Peyer's patch (tissue), 4 donors: Measurements from ENCODE around the gene GMPS.

Source experiments
- POLR2A ChIP-seq, 2 donors: fragments of 450-650 bp; IDR thresholded peaks; one replicate each; pipeline ENCODE4 v1.5.1; 2017; ENCODE audit warnings: antibody characterized with exemption in 2 of 2, mild to moderate bottlenecking in 2 of 2, moderate library complexity in 2 of 2
- TF ChIP-seq, protein P1 (sequence below), 6 experiments: fragments of 450-650 bp in 4 of 6; fragments of 200-600 bp in 2 of 6; sonication (generic) in 1 of 6; IDR thresholded peaks; one replicate each; pipeline ENCODE4 v1.5.1; 2017 to 2019; ENCODE audit warnings: antibody characterized with exemption in 6 of 6, mild to moderate bottlenecking in 3 of 6, moderate library complexity in 1 of 6

DNA sequence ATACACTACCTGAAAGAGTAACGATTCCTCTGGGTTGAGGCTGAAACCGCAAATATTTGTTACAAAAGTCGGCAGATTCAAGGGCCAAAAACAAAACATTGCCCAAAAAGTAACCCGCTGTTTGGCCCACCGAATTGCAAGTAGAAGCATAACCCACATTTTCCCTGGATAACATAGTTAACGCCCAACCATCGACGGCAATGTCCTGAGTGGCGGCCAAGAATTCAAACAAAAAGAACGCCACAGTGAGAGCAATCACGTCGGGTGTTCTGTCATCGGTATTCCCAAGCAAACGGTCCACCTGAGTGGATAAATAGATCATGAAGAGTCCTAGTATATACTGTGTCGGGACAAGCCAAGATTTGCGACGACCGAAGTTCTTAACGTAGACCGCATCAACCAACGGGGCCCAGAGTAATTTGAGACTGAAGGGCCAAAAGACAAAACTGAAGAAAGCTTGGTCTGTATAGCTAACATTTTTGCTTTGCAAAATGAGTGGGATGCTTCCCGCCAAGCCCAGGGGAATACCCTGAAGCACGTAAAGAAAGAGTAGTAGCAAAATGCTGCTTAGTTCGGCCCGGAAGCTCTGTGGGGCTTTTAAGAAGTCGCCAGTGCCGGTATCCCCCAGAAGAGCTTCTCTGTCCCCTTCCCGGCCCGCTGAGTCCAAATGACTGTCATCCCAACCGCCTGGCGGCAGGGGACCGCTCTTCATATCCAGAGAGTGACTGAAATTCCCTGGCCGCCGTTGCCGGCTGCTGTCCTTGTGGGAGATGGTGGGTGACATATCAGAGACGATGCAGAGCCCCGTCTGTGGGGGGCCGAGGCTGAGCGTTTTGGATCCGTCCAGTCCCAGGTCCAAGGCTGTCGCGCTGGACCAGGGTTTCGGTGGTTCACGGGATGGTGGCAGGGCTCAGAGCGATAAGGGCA is 17.0 kb upstream of the GMPS start:
- TF ChIP-seq, protein P1, sequence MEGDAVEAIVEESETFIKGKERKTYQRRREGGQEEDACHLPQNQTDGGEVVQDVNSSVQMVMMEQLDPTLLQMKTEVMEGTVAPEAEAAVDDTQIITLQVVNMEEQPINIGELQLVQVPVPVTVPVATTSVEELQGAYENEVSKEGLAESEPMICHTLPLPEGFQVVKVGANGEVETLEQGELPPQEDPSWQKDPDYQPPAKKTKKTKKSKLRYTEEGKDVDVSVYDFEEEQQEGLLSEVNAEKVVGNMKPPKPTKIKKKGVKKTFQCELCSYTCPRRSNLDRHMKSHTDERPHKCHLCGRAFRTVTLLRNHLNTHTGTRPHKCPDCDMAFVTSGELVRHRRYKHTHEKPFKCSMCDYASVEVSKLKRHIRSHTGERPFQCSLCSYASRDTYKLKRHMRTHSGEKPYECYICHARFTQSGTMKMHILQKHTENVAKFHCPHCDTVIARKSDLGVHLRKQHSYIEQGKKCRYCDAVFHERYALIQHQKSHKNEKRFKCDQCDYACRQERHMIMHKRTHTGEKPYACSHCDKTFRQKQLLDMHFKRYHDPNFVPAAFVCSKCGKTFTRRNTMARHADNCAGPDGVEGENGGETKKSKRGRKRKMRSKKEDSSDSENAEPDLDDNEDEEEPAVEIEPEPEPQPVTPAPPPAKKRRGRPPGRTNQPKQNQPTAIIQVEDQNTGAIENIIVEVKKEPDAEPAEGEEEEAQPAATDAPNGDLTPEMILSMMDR (IDR thresholded peaks at IDR 0.05) = peak in 3 of 6 experiments; percentile 8 to 30 (median 26)
- TF ChIP-seq POLR2A (IDR thresholded peaks at IDR 0.05) = no peak
